ENCODE results near the gene TENM3. TPM values are rescaled to one million over a fixed set of nuclear protein-coding genes. Genes with fewer than 3 reads are reported as not detected.

TENM3 gene
- total RNA-seq, 4 donors from 2014 or later = 3.4 to 9.8 (median 6.9) TPM

GRCh38 chr4:182827166-182827565, 584.0 kb downstream of the TENM3 start:
- no peaks in the 10 kb centered on the region for H3K4me1 ChIP-seq
- no peaks in the 10 kb centered on the region for H3K36me3 ChIP-seq
- in situ Hi-C loops (cut with MboI; ENCODE audit: low pct_ligation_motif_present in 1 of 4, low pct_unique_long_range_greater_than_20kb in 1 of 4, low sequenced_read_pairs in 3 of 4) = no loop called here
- DNase-seq = no peak
- no peaks in the 10 kb centered on the region for H3K9me3 ChIP-seq
- H3K27ac ChIP-seq = no peak overlapping the region
- intact Hi-C loops (cut with DNase I; ENCODE audit: low total_unique reads) = no loop called here
- H3K4me3 ChIP-seq = no peak overlapping the region
- TF ChIP-seq POLR2AphosphoS5 (IDR thresholded peaks at IDR 0.05) (no peak), EP300 (IDR thresholded peaks at IDR 0.05; ENCODE audit: low read depth) (no peak), POLR2A (IDR thresholded peaks at IDR 0.05) (no peak), CTCF (IDR thresholded peaks at IDR 0.05) (no peak)
- H3K27me3 ChIP-seq = no peaks in the 10 kb centered on the region
- WGBS, 2 donors (ENCODE audit: low coverage in 1 of 2) = 94% methylated on average over 8 of the region's 8 CpGs; no CpG with 5 or more reads in 1 of the 2 donors

DNA sequence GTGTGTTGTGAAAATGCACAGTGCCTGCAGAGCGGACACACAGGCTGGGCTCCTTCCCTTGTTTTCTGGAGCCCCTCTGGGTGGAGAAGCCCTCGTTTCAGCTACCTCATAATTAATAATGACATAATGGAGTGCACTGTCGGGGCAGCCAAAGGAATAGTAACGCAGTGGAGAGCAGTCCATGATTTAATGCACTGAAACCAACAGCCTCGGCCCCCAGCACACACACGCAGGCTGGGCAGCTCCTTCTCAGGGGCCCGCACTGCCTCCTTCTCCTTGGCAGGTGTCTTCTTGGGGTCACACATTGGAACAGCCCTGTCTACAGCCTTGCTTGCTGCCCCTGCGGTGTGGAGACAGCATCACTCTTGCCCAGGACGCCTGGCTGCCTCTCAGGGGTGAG, 584.8 kb downstream of the TENM3 start:
- Histone ChIP-seq H3K4me1 (no peaks in the 10 kb centered on the region), H3K4me3 (no peak overlapping the region), H3K9me3 (no peaks in the 10 kb centered on the region), H3K27me3 (no peaks in the 10 kb centered on the region), H3K36me3 (no peaks in the 10 kb centered on the region), H3K27ac (no peak overlapping the region)
- in situ Hi-C loops (cut with MboI; ENCODE audit: low pct_ligation_motif_present in 1 of 4, low pct_unique_long_range_greater_than_20kb in 1 of 4, low sequenced_read_pairs in 3 of 4) (no loop called here), intact Hi-C loops (cut with DNase I; ENCODE audit: low total_unique reads) (no loop called here)
- no peak for DNase-seq
- WGBS, 2 donors (ENCODE audit: low coverage in 1 of 2) = 74 to 88% methylated on average over 4 to 9 of the region's 9 CpGs
- TF ChIP-seq POLR2A (IDR thresholded peaks at IDR 0.05) (no peak), CTCF (IDR thresholded peaks at IDR 0.05) (no peak), POLR2AphosphoS5 (IDR thresholded peaks at IDR 0.05) (no peak)

DNA sequence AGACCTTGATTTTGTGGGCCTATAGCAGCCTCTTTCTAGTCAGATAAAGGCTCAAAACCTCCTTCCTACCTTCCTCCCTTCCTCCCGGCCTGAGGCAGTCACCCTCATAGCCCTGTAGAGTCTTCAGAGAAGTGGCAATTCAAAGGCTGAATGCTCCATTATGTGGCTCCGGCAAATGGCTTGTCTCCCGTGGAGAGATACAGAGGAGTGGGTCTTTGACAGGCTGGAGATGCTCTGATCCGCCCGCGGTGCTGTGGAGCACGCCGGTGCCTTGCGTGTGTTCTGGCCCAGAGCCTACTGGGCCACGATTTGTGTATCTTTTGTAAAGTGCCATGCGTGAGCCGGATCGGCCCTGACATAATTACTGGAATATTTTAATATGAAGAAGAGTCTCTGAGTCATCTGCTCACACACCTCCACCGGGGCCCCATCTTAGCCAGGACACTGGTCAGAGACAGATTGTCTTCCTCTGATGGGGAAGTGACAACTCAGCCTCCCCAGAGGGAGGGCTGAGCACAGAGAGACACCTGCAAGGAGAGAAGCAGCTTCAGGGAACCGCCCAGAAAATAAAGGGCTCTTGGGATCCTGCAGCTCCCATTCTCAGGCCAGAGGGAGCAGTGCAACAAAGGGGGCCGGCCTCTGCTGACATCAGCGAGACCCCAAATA, 585.3 kb downstream of the TENM3 start:
- Histone ChIP-seq H3K4me3 (no peak overlapping the region), H3K9me3 (no peaks in the 10 kb centered on the region), H3K27ac (no peak overlapping the region), H3K4me1 (no peaks in the 10 kb centered on the region), H3K36me3 (no peaks in the 10 kb centered on the region), H3K27me3 (no peaks in the 10 kb centered on the region)
- TF ChIP-seq POLR2AphosphoS5 (IDR thresholded peaks at IDR 0.05) (no peak), CTCF (IDR thresholded peaks at IDR 0.05) (no peak), POLR2A (IDR thresholded peaks at IDR 0.05) (no peak), EP300 (IDR thresholded peaks at IDR 0.05; ENCODE audit: low read depth) (no peak)
- WGBS, 2 donors (ENCODE audit: low coverage in 1 of 2) = 68 to 71% methylated on average over 9 to 17 of the region's 17 CpGs
- in situ Hi-C loops (cut with MboI; ENCODE audit: low pct_ligation_motif_present in 1 of 4, low pct_unique_long_range_greater_than_20kb in 1 of 4, low sequenced_read_pairs in 3 of 4) = no loop called here
- intact Hi-C loops (cut with DNase I; ENCODE audit: low total_unique reads) = no loop called here
- no peak for DNase-seq

DNA sequence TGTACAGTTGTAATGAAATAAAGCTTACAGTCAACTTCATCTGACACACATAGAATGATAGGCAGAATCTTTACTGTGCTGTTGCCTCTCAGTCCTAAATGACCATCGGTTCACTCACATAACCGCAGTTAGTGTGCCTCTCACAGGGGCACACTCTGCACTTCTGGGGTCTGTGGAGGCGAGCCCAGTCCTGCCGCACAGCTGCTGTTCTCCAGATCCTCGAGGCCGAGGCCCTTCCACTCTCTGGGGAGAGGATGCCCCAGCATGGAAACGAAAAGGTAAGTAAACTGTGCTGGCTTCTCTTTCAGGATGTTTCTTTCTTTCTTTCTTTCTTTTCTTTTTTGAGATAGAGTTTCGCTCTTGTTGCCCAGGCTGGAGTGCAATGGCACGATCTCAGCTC, 586.0 kb downstream of the TENM3 start:
- in situ Hi-C loops (cut with MboI; ENCODE audit: low pct_ligation_motif_present in 1 of 4, low pct_unique_long_range_greater_than_20kb in 1 of 4, low sequenced_read_pairs in 3 of 4) = no loop called here
- no peaks in the 10 kb centered on the region for H3K36me3 ChIP-seq
- TF ChIP-seq POLR2A (IDR thresholded peaks at IDR 0.05) (no peak), EP300 (IDR thresholded peaks at IDR 0.05; ENCODE audit: low read depth) (no peak), CTCF (IDR thresholded peaks at IDR 0.05) (no peak), POLR2AphosphoS5 (IDR thresholded peaks at IDR 0.05) (no peak)
- H3K9me3 ChIP-seq = no peaks in the 10 kb centered on the region
- intact Hi-C loops (cut with DNase I; ENCODE audit: low total_unique reads) = no loop called here
- H3K27me3 ChIP-seq = no peaks in the 10 kb centered on the region
- no peaks in the 10 kb centered on the region for H3K4me1 ChIP-seq
- WGBS, 2 donors (ENCODE audit: low coverage in 1 of 2) = 80 to 81% methylated on average over 7 to 9 of the region's 9 CpGs
- H3K27ac ChIP-seq = no peak overlapping the region
- DNase-seq = no peak
- no peak overlapping the region for H3K4me3 ChIP-seq
